Neural cell (in vitro differentiated cells): Measurements from ENCODE around the gene HNRNPH2.

Source experiments
- EZH2 ChIP-seq: fragments of 200-600, 300-800 bp; shearing (Covaris generic), sonication (generic); IDR thresholded peaks from 2 replicates; pipeline ENCODE4 v1.6.1; 2014; ENCODE audit warnings: antibody characterized with exemption, low read length, borderline replicate concordance, mild to moderate bottlenecking; ENCODE audit not compliant: insufficient read depth, poor library complexity, severe bottlenecking
- POLR2AphosphoS5 ChIP-seq: IDR thresholded peaks from 2 replicates; pipeline ENCODE4 v1.6.1; 2012
- SMC3 ChIP-seq: fragments of 450-650 bp; conservative IDR thresholded peaks from 2 replicates; pipeline ENCODE4 v1.6.1; 2014; ENCODE audit warnings: antibody characterized with exemption, mild to moderate bottlenecking, moderate library complexity; ENCODE audit not compliant: poor library complexity
- TAF1 ChIP-seq: IDR thresholded peaks from 2 replicates; pipeline ENCODE4 v1.6.1; 2012; ENCODE audit warnings: low read depth
- TF ChIP-seq, protein P1 (sequence below): fragments of 450-650 bp; IDR thresholded peaks from 2 replicates; pipeline ENCODE4 v1.5.1; 2014; ENCODE audit warnings: antibody characterized with exemption, mild to moderate bottlenecking, moderate library complexity; ENCODE audit not compliant: poor library complexity, severe bottlenecking

DNA sequence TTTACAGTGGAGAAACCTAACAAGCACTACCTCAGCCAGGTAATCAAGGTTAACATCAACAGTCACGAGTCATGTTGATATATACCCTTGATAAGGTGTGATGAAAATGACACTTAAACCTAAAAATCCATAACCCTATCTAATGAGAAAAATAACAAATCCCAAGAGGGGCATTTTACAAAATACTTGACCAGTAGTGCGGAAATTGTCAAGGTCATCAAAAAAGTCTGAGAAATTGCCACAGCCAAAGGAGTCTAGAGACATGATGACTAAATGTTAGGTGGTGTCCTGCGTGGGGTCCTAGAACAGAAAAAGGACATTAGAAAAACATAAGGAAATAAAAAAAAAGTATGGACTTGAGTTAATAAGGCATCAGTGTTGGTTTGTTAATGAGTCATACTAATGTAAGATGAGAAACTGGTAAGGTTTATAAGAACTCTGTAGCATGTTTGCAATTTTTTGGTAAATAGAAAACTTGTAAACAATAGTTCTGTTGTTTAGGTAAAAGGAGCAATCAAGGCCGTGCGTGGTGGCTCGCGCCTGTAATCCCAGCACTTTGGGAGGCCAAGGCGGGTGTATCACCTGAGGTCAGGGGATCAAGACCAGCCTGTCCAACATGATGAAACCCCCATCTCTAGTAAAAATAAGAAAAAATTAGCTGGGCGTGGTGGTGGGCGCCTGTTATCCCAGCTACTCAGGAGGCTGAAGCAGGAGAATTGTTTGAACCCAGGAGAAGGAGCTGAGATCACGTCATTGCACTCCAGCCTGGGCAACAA, 14.3 kb upstream of the HNRNPH2 start:
- TF ChIP-seq, protein P1, sequence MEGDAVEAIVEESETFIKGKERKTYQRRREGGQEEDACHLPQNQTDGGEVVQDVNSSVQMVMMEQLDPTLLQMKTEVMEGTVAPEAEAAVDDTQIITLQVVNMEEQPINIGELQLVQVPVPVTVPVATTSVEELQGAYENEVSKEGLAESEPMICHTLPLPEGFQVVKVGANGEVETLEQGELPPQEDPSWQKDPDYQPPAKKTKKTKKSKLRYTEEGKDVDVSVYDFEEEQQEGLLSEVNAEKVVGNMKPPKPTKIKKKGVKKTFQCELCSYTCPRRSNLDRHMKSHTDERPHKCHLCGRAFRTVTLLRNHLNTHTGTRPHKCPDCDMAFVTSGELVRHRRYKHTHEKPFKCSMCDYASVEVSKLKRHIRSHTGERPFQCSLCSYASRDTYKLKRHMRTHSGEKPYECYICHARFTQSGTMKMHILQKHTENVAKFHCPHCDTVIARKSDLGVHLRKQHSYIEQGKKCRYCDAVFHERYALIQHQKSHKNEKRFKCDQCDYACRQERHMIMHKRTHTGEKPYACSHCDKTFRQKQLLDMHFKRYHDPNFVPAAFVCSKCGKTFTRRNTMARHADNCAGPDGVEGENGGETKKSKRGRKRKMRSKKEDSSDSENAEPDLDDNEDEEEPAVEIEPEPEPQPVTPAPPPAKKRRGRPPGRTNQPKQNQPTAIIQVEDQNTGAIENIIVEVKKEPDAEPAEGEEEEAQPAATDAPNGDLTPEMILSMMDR, result no peak
- TF ChIP-seq TAF1, result no peak
- no peak for TF ChIP-seq POLR2AphosphoS5
- TF ChIP-seq EZH2, result no peak
- TF ChIP-seq SMC3, result no peak
